Mammary epithelial cell (primary cell): ENCODE results near the gene SLC9A1.
A peak's percentile ranks its signal among the peaks of the same experiment; 100 is the strongest.

Experiments
- EZH2 ChIP-seq: IDR thresholded peaks from 2 replicates; pipeline ENCODE4 v1.6.1; 2012; ENCODE audit warnings: low read length, inconsistent platforms, borderline replicate concordance
- TF ChIP-seq, protein P1 (sequence below), 2 donors: IDR thresholded peaks in 1 of 2; conservative IDR thresholded peaks in 1 of 2; 2 replicates each; pipeline ENCODE4 v1.5.1; 2011 to 2012; ENCODE audit warnings: inconsistent platforms in 2 of 2, low read length in 2 of 2, mild to moderate bottlenecking in 2 of 2, control low read depth in 1 of 2, low read depth in 1 of 2; ENCODE audit not compliant: insufficient read depth in 1 of 2; ENCODE audit errors: extremely low read depth in 1 of 2

DNA sequence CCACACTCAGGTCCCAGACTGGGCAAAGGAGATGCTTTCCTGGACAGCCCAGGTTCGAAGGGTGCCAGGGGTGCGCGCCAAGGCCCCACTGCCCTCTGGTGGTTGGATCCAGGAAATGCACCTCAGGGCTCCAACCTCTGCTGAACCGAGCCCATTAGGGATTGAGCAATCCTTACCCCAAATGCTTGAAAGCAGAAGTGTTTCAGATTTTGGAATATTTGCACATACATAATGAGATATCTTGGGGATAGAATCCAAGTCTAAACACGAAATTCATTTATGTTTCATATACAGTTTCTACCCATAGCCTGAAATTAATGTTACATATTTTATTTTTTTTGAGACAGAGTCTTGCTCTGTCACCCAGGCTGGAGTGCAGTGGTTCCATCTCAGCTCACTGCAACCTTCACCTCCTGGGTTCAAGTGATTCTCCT, 57.4 kb downstream of the SLC9A1 start:
- TF ChIP-seq, protein P1, sequence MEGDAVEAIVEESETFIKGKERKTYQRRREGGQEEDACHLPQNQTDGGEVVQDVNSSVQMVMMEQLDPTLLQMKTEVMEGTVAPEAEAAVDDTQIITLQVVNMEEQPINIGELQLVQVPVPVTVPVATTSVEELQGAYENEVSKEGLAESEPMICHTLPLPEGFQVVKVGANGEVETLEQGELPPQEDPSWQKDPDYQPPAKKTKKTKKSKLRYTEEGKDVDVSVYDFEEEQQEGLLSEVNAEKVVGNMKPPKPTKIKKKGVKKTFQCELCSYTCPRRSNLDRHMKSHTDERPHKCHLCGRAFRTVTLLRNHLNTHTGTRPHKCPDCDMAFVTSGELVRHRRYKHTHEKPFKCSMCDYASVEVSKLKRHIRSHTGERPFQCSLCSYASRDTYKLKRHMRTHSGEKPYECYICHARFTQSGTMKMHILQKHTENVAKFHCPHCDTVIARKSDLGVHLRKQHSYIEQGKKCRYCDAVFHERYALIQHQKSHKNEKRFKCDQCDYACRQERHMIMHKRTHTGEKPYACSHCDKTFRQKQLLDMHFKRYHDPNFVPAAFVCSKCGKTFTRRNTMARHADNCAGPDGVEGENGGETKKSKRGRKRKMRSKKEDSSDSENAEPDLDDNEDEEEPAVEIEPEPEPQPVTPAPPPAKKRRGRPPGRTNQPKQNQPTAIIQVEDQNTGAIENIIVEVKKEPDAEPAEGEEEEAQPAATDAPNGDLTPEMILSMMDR (conservative IDR thresholded peaks at IDR 0.05 in 1 of 2, IDR thresholded peaks at IDR 0.05 in 1 of 2; ENCODE audit: extremely low read depth in 1 of 2, insufficient read depth in 1 of 2, low read depth in 1 of 2, low read length in 2 of 2): peak; percentile 95
- no peak for TF ChIP-seq EZH2
